Measurements from ENCODE around the gene ATP6V0D1.

- no peak for TF ChIP-seq POLR2A (IDR thresholded peaks at IDR 0.05; ENCODE audit: low read length)
- no peak for TF ChIP-seq CHD4 (IDR thresholded peaks at IDR 0.05; ENCODE audit: borderline replicate concordance)
- no peak for TF ChIP-seq CTCF (IDR thresholded peaks at IDR 0.05)
- TF ChIP-seq MYC (IDR thresholded peaks at IDR 0.05; ENCODE audit: borderline replicate concordance, low read length): no peak
- TF ChIP-seq BHLHE40 (IDR thresholded peaks at IDR 0.05; ENCODE audit: low read depth, low read length): no peak
Measured at GRCh38 chr16:67438824-67439393, 42.0 kb downstream of the ATP6V0D1 start.
